ENCODE measurements around the gene LHX2. TPM values are rescaled to one million over a fixed set of nuclear protein-coding genes. Genes with fewer than 3 reads are reported as not detected.

Gene LHX2
- total and polyA plus RNA-seq, 9 of the 15 experiments (the other 6 are each of a cell fraction or from before 2014, with no cell fraction given): 0.07 TPM; not detected in 8

DNA sequence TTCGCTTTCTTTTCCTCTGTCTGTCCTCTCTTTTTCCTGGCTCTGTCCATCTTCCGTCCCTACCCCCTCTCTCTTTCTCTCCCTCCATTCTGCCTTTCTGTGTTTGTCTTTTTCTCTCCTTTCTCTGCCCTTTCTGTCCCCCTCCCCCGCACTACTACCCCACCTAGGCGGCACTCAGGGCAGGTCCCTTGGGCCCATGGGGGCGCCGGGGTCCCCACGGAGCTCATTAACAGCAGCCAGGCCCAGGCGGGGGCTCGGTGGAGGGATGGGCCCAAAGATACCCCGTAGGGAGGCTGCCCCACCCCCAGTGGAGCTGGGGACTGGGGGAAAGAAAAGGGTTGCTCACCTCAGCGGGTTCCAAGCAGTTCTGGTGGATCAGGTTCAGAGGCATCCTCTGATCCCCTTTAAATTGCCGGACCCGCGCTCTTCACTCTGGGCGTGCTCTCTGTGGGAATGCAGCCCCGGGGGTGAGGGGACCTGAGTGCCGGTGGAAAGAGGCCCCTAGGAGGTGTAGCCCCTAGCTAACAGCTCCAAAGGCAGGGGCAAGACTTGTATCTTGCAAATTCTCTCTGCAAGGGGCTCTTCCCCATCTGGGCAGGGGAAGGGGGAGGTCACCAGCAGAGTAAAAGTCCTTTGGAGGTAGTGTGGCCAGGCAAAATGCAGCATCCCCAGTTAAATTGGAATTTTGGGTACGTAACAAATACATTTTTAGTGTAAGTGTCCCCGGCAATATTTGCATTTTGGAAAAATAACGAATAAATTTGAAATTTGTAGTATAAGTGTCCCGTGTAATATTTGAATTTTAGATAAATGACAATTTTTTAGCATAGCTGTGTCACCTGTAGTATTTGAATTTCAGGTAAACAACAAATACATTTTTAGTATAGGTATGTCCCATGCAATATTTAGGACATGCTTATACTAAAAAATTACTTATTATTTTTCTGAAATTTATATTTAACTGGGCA is 7.4 kb downstream of the LHX2 start:
- in situ Hi-C loops (cut with MboI): no loop called here
- TF ChIP-seq CBX2 (IDR thresholded peaks at IDR 0.05; ENCODE audit: insufficient read depth, low read length, poor library complexity, severe bottlenecking) (peak; percentile 97), ZFP36 (IDR thresholded peaks at IDR 0.05; ENCODE audit: low read depth, low read length, partially characterized antibody) (peak; percentile 35), ZNF316 (IDR thresholded peaks at IDR 0.05) (no peak), FIP1L1 (IDR thresholded peaks at IDR 0.05; ENCODE audit: low read depth, low read length, poor library complexity, severe bottlenecking) (no peak), CBX8 (IDR thresholded peaks at IDR 0.05; ENCODE audit: borderline replicate concordance, extremely low read depth, low read depth, low read length, poor library complexity, severe bottlenecking) (peak; percentile 99), EGR1 (conservative IDR thresholded peaks at IDR 0.05) (0 out of 2 replicates have a peak, but pooled peaks have one; percentile 11)
- TF ChIP-seq, protein P1, sequence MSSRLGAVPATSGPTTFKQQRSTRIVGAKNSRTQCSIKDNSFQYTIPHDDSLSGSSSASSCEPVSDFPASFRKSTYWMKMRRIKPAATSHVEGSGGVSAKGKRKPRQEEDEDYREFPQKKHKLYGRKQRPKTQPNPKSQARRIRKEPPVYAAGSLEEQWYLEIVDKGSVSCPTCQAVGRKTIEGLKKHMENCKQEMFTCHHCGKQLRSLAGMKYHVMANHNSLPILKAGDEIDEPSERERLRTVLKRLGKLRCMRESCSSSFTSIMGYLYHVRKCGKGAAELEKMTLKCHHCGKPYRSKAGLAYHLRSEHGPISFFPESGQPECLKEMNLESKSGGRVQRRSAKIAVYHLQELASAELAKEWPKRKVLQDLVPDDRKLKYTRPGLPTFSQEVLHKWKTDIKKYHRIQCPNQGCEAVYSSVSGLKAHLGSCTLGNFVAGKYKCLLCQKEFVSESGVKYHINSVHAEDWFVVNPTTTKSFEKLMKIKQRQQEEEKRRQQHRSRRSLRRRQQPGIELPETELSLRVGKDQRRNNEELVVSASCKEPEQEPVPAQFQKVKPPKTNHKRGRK (tag; IDR thresholded peaks at IDR 0.05): 0 out of 2 replicates have a peak, but pooled peaks have one; percentile 21

More for the DNA sequence above, 7.4 kb downstream of the LHX2 start:
- H3K4me2 ChIP-seq (ENCODE audit: insufficient read depth, low read length): no peak overlapping the region
- H3K9me1 ChIP-seq (ENCODE audit: control insufficient read depth, insufficient read depth, low read length): peaks cover 2% of the 10 kb centered on the region
- no peak for DNase-seq (ENCODE audit: extremely low read depth in 1 of 4, low spot score in 3 of 4)
- ChIA-PET POLR2A (no interaction called here), CTCF (ENCODE audit: low intra/inter-chr PET ratio) (no interaction called here)
- H3K9me3 ChIP-seq (replicated peaks; ENCODE audit: control insufficient read depth, insufficient read depth, low read depth, low read length): no peaks in the 10 kb centered on the region
- H3K4me1 ChIP-seq (replicated peaks in 1 of 2; ENCODE audit: control insufficient read depth in 2 of 2, insufficient read depth in 2 of 2, low read length in 2 of 2): peaks cover 0 to 32% of the 10 kb centered on the region in 2 experiments; a peak in 3 of 5 replicates
- intact Hi-C loops (cut with micrococcal nuclease): no loop called here
- ATAC-seq: no peak
- FAIRE-seq: no peak
- H3K27me3 ChIP-seq (ENCODE audit: control insufficient read depth in 2 of 2, insufficient read depth in 2 of 2, low read length in 2 of 2): peaks cover 66 to 84% of the 10 kb centered on the region in 2 experiments
- no peak overlapping the region for H3K4me3 ChIP-seq
- no peak overlapping the region for H2AFZ ChIP-seq (ENCODE audit: low read depth, low read length)
- WGBS (ENCODE audit: insufficient coverage, low coverage, missing lambda C conversion rate): 5% methylated on average over 21 of the region's 21 CpGs
- H4K20me1 ChIP-seq (replicated peaks; ENCODE audit: control insufficient read depth, insufficient read depth, low read length): peaks cover 8% of the 10 kb centered on the region
- no TSS peak for BruUV-seq (replicated peaks)
- no peak overlapping the region for H3K9ac ChIP-seq (ENCODE audit: insufficient read depth in 1 of 2, low read depth in 2 of 2, low read length in 2 of 2)
- no peaks in the 10 kb centered on the region for H3K36me3 ChIP-seq (ENCODE audit: control insufficient read depth, insufficient read depth, low read length)
- H3K79me2 ChIP-seq (ENCODE audit: control insufficient read depth, insufficient read depth, low read length): no peaks in the 10 kb centered on the region
- no peak overlapping the region for H3K27ac ChIP-seq (ENCODE audit: extremely low read depth, low read depth, low read length)
